Measurements from ENCODE around the gene PRKG1. TPM values are rescaled to one million over a fixed set of nuclear protein-coding genes. Genes with fewer than 3 reads are reported as not detected.

The PRKG1 gene
- total RNA-seq, 2 donors from 2014 or later: 17.2 TPM

Small RNA genes within 50 kb of the gene (microRNA-seq; reads per million reads assigned to microRNA genes)
- gene MIR605: 2.7 to 3.7 reads per million in 2 donors

Other genes with a start within 250 kb of the PRKG1 start
- gene A1CF, start 188.9 kb upstream of the PRKG1 start, total RNA-seq: 10 to 100 TPM; 66.0 to 69.7 TPM

Data from left colon (tissue), 2 donors.